PC-3 (cell line): ENCODE measurements around the gene ULK4. TPM values are rescaled to one million over a fixed set of nuclear protein-coding genes. Genes with fewer than 3 reads are reported as not detected.

Source experiments
- ATAC-seq: fragments of 200-7000 bp; cut with Tn5 transposase; 2 replicates; pipeline ENCODE4 v1.9.1; 2020; ENCODE audit warnings: mild to moderate bottlenecking, moderate library complexity
- BruUV-seq: library from RNA; stranded (reverse); fragments of 400-500 nt; replicated peaks from 2 replicates; lab custom pipeline; 2021; lab: Mats Ljungman, UMichigan
- CTCF ChIA-PET: fragments of 300-600 bp; sonication (Branson Sonifier 250); formaldehyde crosslinking; loops from one replicate; lab custom pipeline; 2022; ENCODE audit warnings: antibody characterized with exemption; lab: Charles Lee
- POLR2A ChIA-PET: fragments of 300-600 bp; sonication (Branson Sonifier 250); formaldehyde crosslinking; loops from one replicate; lab custom pipeline; 2022; ENCODE audit warnings: antibody characterized with exemption; ENCODE audit not compliant: unreplicated experiment; lab: Charles Lee
- DNase-seq: peaks from one replicate; pipeline ENCODE4 v3.0.0-alpha.2; 2015
- H2AFZ ChIP-seq: fragments of 300-600 bp; sonication (generic); 2 replicates; pipeline ENCODE4 v1.6.0; 2016; ENCODE audit warnings: antibody characterized with exemption, low read length
- H3F3A ChIP-seq: fragments of 300-600 bp; sonication (generic); one replicate; pipeline ENCODE4 v1.6.0; 2017; ENCODE audit warnings: antibody characterized with exemption, low read length, control low read depth, mild to moderate bottlenecking; ENCODE audit not compliant: unreplicated experiment
- H3K27ac ChIP-seq: fragments of 300-600 bp; sonication (generic); 2 replicates; pipeline ENCODE4 v1.5.1; 2016; ENCODE audit warnings: mild to moderate bottlenecking, low read length
- H3K27me3 ChIP-seq: fragments of 300-600 bp; sonication (generic); 2 replicates; pipeline ENCODE4 v1.6.1; 2016; ENCODE audit warnings: low read length, mixed read lengths
- H3K36me3 ChIP-seq: fragments of 300-600 bp; sonication (generic); 2 replicates; pipeline ENCODE4 v1.6.1; 2016; ENCODE audit warnings: low read depth, mixed run types, low read length, mixed read lengths
- H3K4me1 ChIP-seq: fragments of 300-600 bp; sonication (generic); 2 replicates; pipeline ENCODE4 v1.5.1; 2016; ENCODE audit warnings: low read length; ENCODE audit not compliant: insufficient read depth
- H3K4me2 ChIP-seq: fragments of 300-600 bp; sonication (generic); 2 replicates; pipeline ENCODE4 v1.6.0; 2016; ENCODE audit warnings: low read length
- H3K4me3 ChIP-seq: fragments of 300-600 bp; sonication (generic); 2 replicates; pipeline ENCODE4 v1.5.1; 2016; ENCODE audit warnings: mild to moderate bottlenecking, low read length, mixed read lengths
- H3K79me2 ChIP-seq: fragments of 300-600 bp; sonication (generic); 2 replicates; pipeline ENCODE4 v1.6.1; 2017; ENCODE audit warnings: low read length, mixed read lengths
- H3K9ac ChIP-seq: fragments of 300-600 bp; sonication (generic); 2 replicates; pipeline ENCODE4 v1.6.0; 2016; ENCODE audit warnings: mild to moderate bottlenecking, low read length
- H3K9me2 ChIP-seq: fragments of 300-600 bp; sonication (generic); replicated peaks from 2 replicates; pipeline ENCODE4 v1.6.1; 2016; ENCODE audit warnings: mixed run types, low read length, mixed read lengths
- H3K9me3 ChIP-seq: fragments of 300-600 bp; sonication (generic); 2 replicates; pipeline ENCODE4 v1.6.1; 2016; ENCODE audit warnings: low read length, mixed read lengths
- H4K20me1 ChIP-seq: fragments of 300-600 bp; sonication (generic); 2 replicates; pipeline ENCODE4 v1.6.1; 2016; ENCODE audit warnings: low read length, mixed read lengths
- CTCF ChIP-seq: fragments of 300-600 bp; sonication (generic); conservative IDR thresholded peaks from 2 replicates; pipeline ENCODE4 v1.5.1; 2017; ENCODE audit warnings: antibody characterized with exemption, low read depth, mild to moderate bottlenecking, low read length
- EZH2 ChIP-seq: fragments of 300-600 bp; sonication (generic); IDR thresholded peaks from one replicate; pipeline ENCODE4 v1.6.1; 2017; ENCODE audit warnings: antibody characterized with exemption, mild to moderate bottlenecking, low read length; ENCODE audit not compliant: unreplicated experiment
- EZH2phosphoT487 ChIP-seq: fragments of 300-600 bp; sonication (generic); IDR thresholded peaks from 2 replicates; pipeline ENCODE4 v1.6.1; 2018; ENCODE audit warnings: mild to moderate bottlenecking, antibody characterized with exemption, low read length, borderline replicate concordance
- intact Hi-C: fragments of 100-400 bp; cut with micrococcal nuclease; formaldehyde crosslinking; loops from 2 replicates; pipeline ENCODE4 v1.9.0; 2023
- total RNA-seq: library from RNA; depleted of rRNA; stranded (reverse); fragments of >200 nt; gene quantifications from 2 replicates; pipeline ENCODE4 v1.2.3, GENCODE V29; 2014

Gene ULK4
- total RNA-seq, 1 experiment from 2014 or later: 4.8 TPM

- no peak overlapping the region for H3K4me2 ChIP-seq
- ATAC-seq: no peak
- no peak overlapping the region for H3K9ac ChIP-seq
- no peaks in the 10 kb centered on the region for H3K79me2 ChIP-seq
- intact Hi-C loops: no loop called here
- no peaks in the 10 kb centered on the region for H3K27me3 ChIP-seq
- no peaks in the 10 kb centered on the region for H3K36me3 ChIP-seq
- TF ChIP-seq EZH2phosphoT487 (no peak), EZH2 (no peak)
- POLR2A ChIA-PET: no interaction called here
- H3K4me1 ChIP-seq: peaks cover 7% of the 10 kb centered on the region; the same call in 1 of the 2 replicates
- H3K9me2 ChIP-seq: no peaks in the 10 kb centered on the region
- BruUV-seq: no TSS peak
- no peak overlapping the region for H2AFZ ChIP-seq
- H3F3A ChIP-seq: no peaks in the 10 kb centered on the region
- H4K20me1 ChIP-seq: no peaks in the 10 kb centered on the region
- CTCF ChIA-PET: no interaction called here
- no peak overlapping the region for H3K4me3 ChIP-seq
- H3K9me3 ChIP-seq: no peaks in the 10 kb centered on the region
- no peak for DNase-seq
- no peak overlapping the region for H3K27ac ChIP-seq
Measured at GRCh38 chr3:41661796-41662195, 300.1 kb downstream of the ULK4 start.

- Histone ChIP-seq H3K27ac (no peak overlapping the region), H3K27me3 (no peaks in the 10 kb centered on the region), H3K4me2 (no peak overlapping the region), H3K9ac (no peak overlapping the region), H3F3A (no peaks in the 10 kb centered on the region), H3K79me2 (no peaks in the 10 kb centered on the region), H3K9me3 (no peaks in the 10 kb centered on the region), H3K9me2 (no peaks in the 10 kb centered on the region), H3K4me1 (peaks cover 7% of the 10 kb centered on the region; the same call in 1 of the 2 replicates), H4K20me1 (no peaks in the 10 kb centered on the region), H3K36me3 (no peaks in the 10 kb centered on the region), H3K4me3 (no peak overlapping the region), H2AFZ (no peak overlapping the region)
- TF ChIP-seq EZH2 (no peak), CTCF (no peak), EZH2phosphoT487 (no peak)
- ATAC-seq (no peak), DNase-seq (no peak)
- ChIA-PET POLR2A (no interaction called here), CTCF (no interaction called here)
- intact Hi-C loops: no loop called here
- BruUV-seq: no TSS peak
Measured at GRCh38 chr3:41660510-41660909, 301.4 kb downstream of the ULK4 start.

- H3K27me3 ChIP-seq: no peaks in the 10 kb centered on the region
- BruUV-seq: no TSS peak
- ATAC-seq: peak; percentile 68
- intact Hi-C loops: no loop called here
- no peaks in the 10 kb centered on the region for H4K20me1 ChIP-seq
- peaks cover 3% of the 10 kb centered on the region; the same call in 1 of the 2 replicates for H3K4me1 ChIP-seq
- H3F3A ChIP-seq: no peaks in the 10 kb centered on the region
- H3K4me3 ChIP-seq: no peak overlapping the region
- TF ChIP-seq EZH2 (no peak), CTCF (no peak), EZH2phosphoT487 (no peak)
- no peak overlapping the region for H3K9ac ChIP-seq
- H3K36me3 ChIP-seq: no peaks in the 10 kb centered on the region
- no peaks in the 10 kb centered on the region for H3K9me2 ChIP-seq
- ChIA-PET POLR2A (no interaction called here), CTCF (no interaction called here)
- H2AFZ ChIP-seq: no peak overlapping the region
- DNase-seq: no peak
- H3K79me2 ChIP-seq: no peaks in the 10 kb centered on the region
- H3K27ac ChIP-seq: no peak overlapping the region
- no peaks in the 10 kb centered on the region for H3K9me3 ChIP-seq
- H3K4me2 ChIP-seq: no peak overlapping the region
Measured at GRCh38 chr3:41653571-41654239, 308.2 kb downstream of the ULK4 start.
